Measurements from ENCODE around the gene SENP3. TPM values are rescaled to one million over a fixed set of nuclear protein-coding genes. Genes with fewer than 3 reads are reported as not detected.

The SENP3 gene
- total RNA-seq, 1 donor from 2014 or later = 87.9 TPM

GRCh38 chr17:7588553-7589203 is 27.0 kb downstream of the SENP3 start:
- H3K4me1 ChIP-seq = peaks cover 43% of the 10 kb centered on the region
- no peak overlapping the region for H3K27ac ChIP-seq
- no peaks in the 10 kb centered on the region for H3K27me3 ChIP-seq
- H3K4me3 ChIP-seq = peak overlapping the region; percentile 35
- H3K36me3 ChIP-seq = peaks cover 3% of the 10 kb centered on the region
- no peak overlapping the region for H3K9ac ChIP-seq
- no peak overlapping the region for H3K4me3 Mint-ChIP-seq
- H4K20me1 ChIP-seq (ENCODE audit: low read depth) = peaks cover 5% of the 10 kb centered on the region
- H3K4me1 Mint-ChIP-seq = peaks cover 20% of the 10 kb centered on the region
- peak overlapping the region; percentile 70 for H3K4me2 ChIP-seq
- DNase-seq (ENCODE audit: low spot score) = no peak
- peaks cover 26% of the 10 kb centered on the region for H3K36me3 Mint-ChIP-seq
- no peaks in the 10 kb centered on the region for H3K9me3 ChIP-seq (ENCODE audit: low read depth)
- no peak for TF ChIP-seq CTCF (IDR thresholded peaks at IDR 0.05)
- no peak for TF ChIP-seq EZH2phosphoT487 (IDR thresholded peaks at IDR 0.05)
- no peak for TF ChIP-seq EZH2 (IDR thresholded peaks at IDR 0.05)
- H3K27ac Mint-ChIP-seq = no peak overlapping the region
- H3F3A ChIP-seq (ENCODE audit: low read depth) = peaks cover 54% of the 10 kb centered on the region
- no peak overlapping the region for H2AFZ ChIP-seq (replicated peaks)
- H3K9me3 Mint-ChIP-seq = no peaks in the 10 kb centered on the region
- H3K27me3 Mint-ChIP-seq (ENCODE audit: insufficient read depth, low read depth) = peaks cover 15% of the 10 kb centered on the region
- peaks cover 28% of the 10 kb centered on the region for H3K79me2 ChIP-seq (ENCODE audit: low read depth)

GRCh38 chr17:7589204-7589868 is 27.6 kb downstream of the SENP3 start:
- Histone ChIP-seq H3K9me3 (ENCODE audit: low read depth) (no peaks in the 10 kb centered on the region), H3K36me3 (peaks cover 3% of the 10 kb centered on the region), H3K9ac (no peak overlapping the region), H3F3A (ENCODE audit: low read depth) (peaks cover 61% of the 10 kb centered on the region), H3K27me3 (no peaks in the 10 kb centered on the region), H3K4me1 (peaks cover 45% of the 10 kb centered on the region), H2AFZ (replicated peaks) (no peak overlapping the region), H3K4me2 (peak overlapping the region; percentile 70), H3K27ac (peak overlapping the region; percentile 99), H3K79me2 (ENCODE audit: low read depth) (peaks cover 25% of the 10 kb centered on the region), H3K4me3 (peak overlapping the region; percentile 35), H4K20me1 (ENCODE audit: low read depth) (peaks cover 5% of the 10 kb centered on the region)
- no peaks in the 10 kb centered on the region for H3K9me3 Mint-ChIP-seq
- H3K27ac Mint-ChIP-seq = no peak overlapping the region
- peaks cover 31% of the 10 kb centered on the region for H3K36me3 Mint-ChIP-seq
- DNase-seq (ENCODE audit: low spot score) = peak; percentile 94
- no peak overlapping the region for H3K4me3 Mint-ChIP-seq
- peaks cover 12% of the 10 kb centered on the region for H3K27me3 Mint-ChIP-seq (ENCODE audit: insufficient read depth, low read depth)
- TF ChIP-seq EZH2phosphoT487 (IDR thresholded peaks at IDR 0.05) = no peak
- TF ChIP-seq CTCF (IDR thresholded peaks at IDR 0.05) = peak; percentile 86
- H3K4me1 Mint-ChIP-seq = peaks cover 13% of the 10 kb centered on the region

- no peaks in the 10 kb centered on the region for H3K27me3 ChIP-seq
- no peak within 1 kb of the TSS for H3K9ac ChIP-seq
- Mint-ChIP-seq H3K27ac (peak within 1 kb of the TSS; percentile 17), H3K27me3 (ENCODE audit: insufficient read depth, low read depth) (peaks cover 12% of the 10 kb centered on the region), H3K36me3 (peaks cover 34% of the 10 kb centered on the region), H3K4me1 (peaks cover 9% of the 10 kb centered on the region), H3K9me3 (no peaks in the 10 kb centered on the region), H3K4me3 (peak within 1 kb of the TSS; percentile 17)
- peak within 1 kb of the TSS; percentile 35 for H3K4me3 ChIP-seq
- H3K79me2 ChIP-seq (ENCODE audit: low read depth) = peaks cover 18% of the 10 kb centered on the region
- peaks cover 3% of the 10 kb centered on the region for H3K36me3 ChIP-seq
- H3F3A ChIP-seq (ENCODE audit: low read depth) = peaks cover 68% of the 10 kb centered on the region
- H3K9me3 ChIP-seq (ENCODE audit: low read depth) = no peaks in the 10 kb centered on the region
- peak; percentile 54 for DNase-seq (ENCODE audit: low spot score)
- TF ChIP-seq CTCF (IDR thresholded peaks at IDR 0.05) (no peak), EZH2phosphoT487 (IDR thresholded peaks at IDR 0.05) (no peak), EZH2 (IDR thresholded peaks at IDR 0.05) (no peak)
- peak within 1 kb of the TSS; percentile 70 for H3K4me2 ChIP-seq
- no peak within 1 kb of the TSS for H2AFZ ChIP-seq (replicated peaks)
- H3K27ac ChIP-seq = peak within 1 kb of the TSS; percentile 99
- H3K4me1 ChIP-seq = peaks cover 40% of the 10 kb centered on the region
- peaks cover 5% of the 10 kb centered on the region for H4K20me1 ChIP-seq (ENCODE audit: low read depth)
These were observed 28.4 kb downstream of the SENP3 start, which contains the start of gene SOX15 for GRCh38 chr17:7589891-7590691. Gene SOX15 (minus strand): TSS chr17:7590094. CDS start chr17:7589676, 418 bp downstream.

Data from neural progenitor cell (in vitro differentiated cells).